ENCODE data around the gene CEP120.

The CEP120 gene

GRCh38 chr5:123299136-123299535 lies 124.1 kb downstream of the CEP120 start:
- DNase-seq (ENCODE audit: low spot score): no peak

GRCh38 chr5:123298335-123299030 lies 124.7 kb downstream of the CEP120 start:
- DNase-seq (ENCODE audit: low spot score): no peak

GRCh38 chr5:123297866-123298265 lies 125.3 kb downstream of the CEP120 start:
- no peak for DNase-seq (ENCODE audit: low spot score)

- no peak for DNase-seq (ENCODE audit: low spot score)
Observed at GRCh38 chr5:123297198-123297831, 125.9 kb downstream of the CEP120 start.
